GM18517 (cell line): ENCODE results near the gene CCL26.

Experiments
- ATAC-seq: cut with Tn5 transposase; IDR thresholded peaks from one replicate; pipeline ENCODE4 v1.9.1; 2021; ENCODE audit warnings: mild to moderate bottlenecking, moderate library complexity; ENCODE audit not compliant: unreplicated experiment

The CCL26 gene, protein sequence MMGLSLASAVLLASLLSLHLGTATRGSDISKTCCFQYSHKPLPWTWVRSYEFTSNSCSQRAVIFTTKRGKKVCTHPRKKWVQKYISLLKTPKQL

DNA sequence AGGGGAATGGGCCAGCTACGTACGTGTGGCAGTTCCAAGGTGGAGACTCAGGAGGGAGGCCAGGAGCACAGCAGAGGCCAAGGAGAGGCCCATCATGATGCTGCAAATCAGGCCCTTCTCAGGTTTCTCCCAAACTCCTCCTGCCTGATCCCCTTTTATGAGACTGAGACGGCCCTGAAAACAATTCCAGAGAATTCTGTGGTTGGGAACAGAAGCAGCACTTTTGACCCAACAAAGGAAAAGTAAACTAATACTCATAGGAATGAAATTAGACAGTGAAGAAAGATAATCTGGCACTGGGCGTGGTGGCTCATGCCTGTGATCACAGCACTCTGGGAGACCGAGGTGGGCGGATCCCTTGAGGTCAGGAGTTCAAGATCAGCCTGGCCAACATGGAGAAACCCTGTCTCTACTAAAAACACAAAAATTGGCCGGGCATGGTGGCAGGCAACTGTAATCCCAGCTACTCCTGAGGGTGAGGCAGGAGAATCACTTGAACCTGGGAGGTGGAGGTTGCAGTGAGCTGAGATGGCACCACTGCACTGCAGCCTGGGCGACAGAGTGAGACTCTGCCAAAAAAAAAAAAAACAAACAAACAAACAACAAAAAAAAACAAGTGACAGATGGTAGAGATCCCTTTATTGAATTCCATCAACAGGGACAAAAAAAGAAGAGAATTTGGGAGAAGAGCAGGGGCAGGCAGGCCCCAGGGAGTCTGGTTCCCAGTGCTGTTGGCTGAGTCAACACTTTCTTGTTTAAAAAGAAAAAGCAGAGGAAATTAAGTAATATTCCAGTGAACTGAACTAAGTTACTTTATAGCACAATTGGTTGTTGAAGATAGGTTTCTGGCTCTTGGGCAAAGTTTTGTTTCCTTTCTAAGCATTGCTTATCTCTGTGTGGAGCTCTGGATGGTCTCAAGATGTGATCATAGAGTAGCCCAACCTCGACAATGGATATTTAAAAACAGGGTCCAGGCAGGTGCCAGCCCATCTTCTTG lies at the start of gene CCL26:
Gene CCL26, minus strand, starts transcription at position 131 of the 997 bp plus-strand sequence. Its CDS starts 35 bp downstream, at position 96.
- no peak for ATAC-seq

DNA sequence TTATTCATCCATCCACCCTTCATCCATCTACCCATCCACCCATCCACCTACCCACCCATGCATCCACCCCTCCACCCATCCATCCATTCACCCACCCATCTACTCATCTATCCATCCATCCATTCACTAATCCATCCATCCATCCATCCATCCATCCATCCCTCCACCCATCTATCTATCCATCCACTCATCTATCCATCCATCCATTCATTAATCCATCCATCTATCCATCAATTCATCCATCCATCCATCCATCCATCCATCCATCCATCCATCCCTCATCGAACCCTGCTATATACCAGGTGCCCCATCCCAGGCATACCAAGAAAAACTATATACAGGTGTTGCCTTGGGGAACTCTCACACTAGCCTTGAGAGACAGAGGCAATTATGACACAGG lies 48.7 kb upstream of the CCL26 start:
- ATAC-seq = no peak

DNA sequence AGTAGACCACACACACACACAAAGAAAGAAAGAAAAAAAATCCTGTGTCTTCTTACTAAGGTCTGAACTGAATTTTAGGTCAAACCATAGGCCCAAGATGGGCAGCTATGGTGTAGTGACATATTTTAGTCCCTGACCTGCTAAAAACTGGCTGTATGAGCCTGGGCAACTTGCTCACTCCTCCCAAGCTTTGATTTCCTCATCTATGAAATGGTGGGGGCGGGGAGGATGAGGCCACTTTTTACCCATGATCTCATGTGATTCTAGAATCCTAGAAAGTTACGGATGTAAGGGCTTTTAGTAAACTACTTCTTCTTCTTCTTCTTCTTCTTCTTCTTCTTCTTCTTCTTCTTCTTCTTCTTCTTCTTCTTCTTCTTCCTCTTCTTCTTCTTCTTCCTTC lies 47.7 kb upstream of the CCL26 start:
- ATAC-seq = no peak

DNA sequence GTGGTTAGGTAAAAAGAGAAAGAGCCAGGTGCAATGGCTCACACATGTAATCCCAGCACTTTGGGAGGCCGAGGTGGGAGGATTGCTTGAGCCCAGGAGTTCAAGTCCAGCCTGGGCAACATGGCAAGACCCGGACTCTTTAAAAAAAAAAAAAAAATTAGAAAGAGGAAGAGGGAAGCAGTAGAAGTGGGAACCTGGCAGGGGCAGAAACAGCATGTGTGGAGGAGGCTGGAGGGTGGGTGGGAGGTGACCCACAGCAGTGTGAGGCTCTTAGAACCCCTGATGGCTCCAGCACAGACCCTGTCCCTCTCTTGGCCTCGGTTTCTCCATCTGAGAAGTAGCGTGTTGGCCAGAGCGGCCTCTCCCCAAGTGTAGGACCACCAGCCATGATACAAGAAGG lies 46.5 kb upstream of the CCL26 start:
- no peak for ATAC-seq

DNA sequence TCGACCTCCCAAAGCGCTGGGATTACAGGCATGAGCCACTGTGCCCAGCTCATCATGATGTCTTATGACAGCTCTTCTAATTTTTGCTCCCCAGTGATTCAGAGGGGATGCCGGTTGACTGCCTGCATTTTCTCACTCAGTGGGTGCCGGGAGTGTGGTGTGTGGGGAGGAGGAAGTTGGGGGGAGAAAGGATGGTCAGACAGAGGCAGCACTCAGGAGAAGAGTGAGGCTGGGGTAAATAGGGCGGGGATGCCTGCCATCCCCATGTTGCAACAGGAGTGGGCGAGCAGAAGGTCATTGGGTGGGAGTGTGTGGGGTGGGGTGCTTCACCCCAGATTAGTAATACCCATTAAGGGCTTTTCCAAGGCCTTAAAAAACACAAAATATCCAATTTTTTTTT lies 45.1 kb upstream of the CCL26 start:
- no peak for ATAC-seq

DNA sequence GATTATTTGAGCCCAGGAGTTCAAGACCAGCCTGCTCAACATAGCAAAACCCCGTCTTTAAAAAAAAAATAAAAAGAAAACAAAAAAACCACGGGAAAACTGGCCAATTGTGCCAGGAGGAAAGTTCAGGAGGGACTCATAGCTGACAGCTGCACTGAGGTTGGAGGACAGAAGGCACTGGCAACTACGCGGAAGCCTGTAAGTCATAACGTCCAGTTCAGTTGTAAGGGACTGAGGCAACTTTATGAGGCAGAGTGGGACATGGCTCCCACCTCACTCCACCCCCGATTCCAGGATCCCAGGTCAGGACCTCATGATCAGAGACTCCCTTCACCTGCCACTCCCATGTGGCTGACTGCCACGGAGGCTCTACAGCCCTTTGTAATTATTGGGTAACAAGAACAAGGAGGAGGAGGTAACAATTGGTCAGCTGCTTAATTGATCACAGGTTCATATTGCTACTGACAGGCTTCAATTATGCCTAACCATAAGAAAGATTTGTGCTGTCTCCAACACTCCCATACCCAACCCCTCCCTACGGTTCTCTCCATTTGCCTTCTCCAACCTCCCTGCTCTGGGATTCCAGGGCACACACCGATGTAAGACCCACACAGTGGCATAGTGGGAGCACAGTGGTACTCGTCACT lies 43.5 kb upstream of the CCL26 start:
- ATAC-seq = no peak

DNA sequence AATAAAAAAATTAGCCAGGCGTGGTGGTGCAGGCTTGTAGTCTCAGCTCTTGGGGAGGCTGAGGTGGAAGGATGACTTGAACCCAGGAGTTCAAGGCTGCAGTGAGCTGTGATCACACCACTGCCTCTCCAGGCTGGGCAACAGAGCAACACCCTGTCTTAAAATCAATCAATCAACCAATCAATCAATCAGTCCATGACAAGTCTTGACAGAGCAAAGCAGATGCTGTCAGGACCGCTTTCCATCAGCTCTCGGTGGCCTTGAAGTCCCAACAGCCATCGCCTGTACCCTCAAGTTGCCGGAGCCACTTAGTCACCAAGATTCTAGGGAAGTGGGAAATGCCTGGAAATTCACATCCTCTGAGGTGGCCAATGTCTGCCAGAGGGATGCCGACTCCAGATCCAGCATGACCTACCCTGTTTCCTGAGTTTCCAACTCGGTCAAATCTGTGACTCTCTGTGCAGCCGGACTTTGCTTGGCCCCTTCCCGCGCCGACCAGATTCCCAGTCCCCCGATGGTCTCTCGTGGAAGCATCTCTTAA lies 42.5 kb upstream of the CCL26 start:
- no peak for ATAC-seq

DNA sequence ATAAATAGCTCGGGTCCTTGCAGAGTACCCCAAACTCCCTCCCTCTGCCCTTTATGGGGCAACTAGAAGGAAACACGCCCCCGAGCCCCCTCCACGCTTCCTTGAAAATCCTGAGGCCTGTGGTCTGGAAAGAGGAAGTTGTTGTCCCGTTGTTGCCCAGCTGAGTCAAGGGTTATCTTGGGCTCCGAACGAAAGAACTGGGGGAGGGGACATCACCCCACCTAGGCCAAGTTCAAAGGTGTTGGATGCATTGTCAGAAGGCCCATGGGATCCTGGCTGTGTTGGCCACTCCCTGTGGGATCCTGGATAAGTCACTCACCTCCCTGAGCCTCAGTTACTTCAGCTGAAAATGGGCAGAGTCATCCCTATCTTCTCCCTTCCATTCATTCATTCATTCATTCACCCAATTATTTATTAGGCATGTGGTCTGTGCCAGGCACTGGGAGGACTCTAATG lies 41.8 kb upstream of the CCL26 start, which contains the start of gene CCL24:
Gene CCL24, minus strand, starts transcription at position 26 of the 456 bp plus-strand sequence. CDS start 91 bp downstream, outside the sequence.
- no peak for ATAC-seq

DNA sequence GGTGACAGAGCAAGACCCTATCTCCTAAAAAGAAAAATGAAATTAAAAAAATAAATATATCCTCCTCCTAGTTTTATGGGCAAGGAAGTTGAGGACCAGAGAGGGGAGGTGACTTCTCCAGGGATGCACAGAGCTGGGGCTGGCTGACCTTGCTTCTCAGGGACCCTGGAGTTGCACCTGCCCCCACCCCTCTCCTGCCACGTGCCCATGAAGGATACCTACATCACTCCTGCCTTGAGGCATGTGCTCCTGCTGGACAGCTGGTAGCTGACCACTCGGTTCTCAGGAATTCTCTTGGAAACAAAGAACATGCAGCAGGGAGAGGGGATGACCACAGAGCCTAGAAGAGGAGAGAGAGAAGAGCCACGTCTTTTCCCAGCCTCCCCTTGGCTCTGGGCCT lies 41.1 kb upstream of the CCL26 start:
- no peak for ATAC-seq

DNA sequence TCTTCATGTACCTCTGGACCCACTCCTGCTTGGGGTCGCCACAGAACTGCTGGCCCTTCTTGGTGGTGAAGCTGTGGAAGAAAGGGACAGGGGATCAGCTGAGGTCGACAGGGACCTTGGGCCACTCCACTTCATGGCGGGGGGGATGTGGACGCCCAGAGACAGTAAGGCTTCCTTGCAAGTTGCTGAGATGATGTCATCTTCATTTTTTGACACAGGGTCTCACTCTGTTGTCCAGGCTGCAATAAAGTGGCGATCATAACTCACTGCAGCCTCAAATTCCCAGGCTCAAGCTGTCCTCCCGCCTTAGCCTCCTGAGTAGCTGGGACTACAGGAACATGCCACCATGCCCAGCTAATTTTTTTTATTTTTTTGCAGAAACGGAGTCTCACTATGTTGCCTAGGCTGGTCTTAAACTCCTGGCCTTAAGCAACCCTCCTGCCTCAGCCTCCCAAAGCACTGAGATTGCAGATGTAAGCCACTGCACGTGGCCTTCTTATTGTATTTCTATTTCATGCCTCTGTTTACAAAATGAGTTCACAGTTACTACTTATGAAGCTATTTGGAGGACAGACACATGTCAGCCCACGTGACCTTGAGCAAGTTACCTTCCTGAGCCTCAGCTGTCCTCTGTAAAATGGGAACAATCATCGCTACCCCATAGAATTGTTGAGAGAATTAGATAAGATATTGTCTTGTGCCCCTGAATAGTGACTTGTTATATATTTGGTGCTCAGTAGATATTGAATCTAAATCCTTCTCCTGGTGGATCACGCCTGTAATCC lies 40.1 kb upstream of the CCL26 start:
- ATAC-seq = no peak

DNA sequence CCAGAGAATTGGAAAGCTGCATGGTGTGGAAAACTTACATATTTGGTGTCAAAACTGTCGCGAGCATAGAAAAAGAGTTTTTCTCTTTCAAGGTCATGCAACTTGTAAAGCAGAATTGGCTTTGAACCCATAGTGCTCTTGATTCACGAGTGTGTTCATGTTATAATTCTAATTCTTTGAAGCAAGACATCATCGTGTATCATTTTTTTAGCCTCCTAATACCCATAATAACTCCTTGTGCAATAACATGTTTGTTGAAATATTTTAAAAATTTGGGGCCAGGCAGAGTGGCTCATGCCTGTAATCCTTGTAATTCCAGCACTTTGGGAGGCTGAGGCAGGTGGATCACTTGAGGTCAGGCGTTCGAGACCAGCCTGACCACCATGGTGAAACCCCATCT lies 37.4 kb upstream of the CCL26 start:
- no peak for ATAC-seq

DNA sequence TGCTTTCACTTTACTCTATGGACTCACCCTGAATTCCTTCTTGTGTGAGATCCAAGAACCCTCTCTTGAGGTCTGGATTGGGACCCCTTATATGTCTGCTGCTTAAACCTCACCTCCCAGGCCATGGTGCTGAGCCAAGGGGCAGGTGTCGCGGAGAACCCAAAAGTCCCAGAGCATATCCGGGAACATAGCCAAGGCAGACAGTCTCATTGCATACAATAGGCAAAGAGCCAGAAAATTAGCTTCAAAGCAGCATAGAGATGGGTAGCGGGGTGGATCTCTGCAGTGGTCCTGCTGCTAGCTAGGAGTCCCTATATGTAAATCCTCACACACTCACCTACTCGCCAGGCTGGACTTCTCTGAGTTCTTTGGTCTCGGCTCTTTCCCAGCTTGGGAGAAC lies 36.1 kb upstream of the CCL26 start:
- no peak for ATAC-seq

DNA sequence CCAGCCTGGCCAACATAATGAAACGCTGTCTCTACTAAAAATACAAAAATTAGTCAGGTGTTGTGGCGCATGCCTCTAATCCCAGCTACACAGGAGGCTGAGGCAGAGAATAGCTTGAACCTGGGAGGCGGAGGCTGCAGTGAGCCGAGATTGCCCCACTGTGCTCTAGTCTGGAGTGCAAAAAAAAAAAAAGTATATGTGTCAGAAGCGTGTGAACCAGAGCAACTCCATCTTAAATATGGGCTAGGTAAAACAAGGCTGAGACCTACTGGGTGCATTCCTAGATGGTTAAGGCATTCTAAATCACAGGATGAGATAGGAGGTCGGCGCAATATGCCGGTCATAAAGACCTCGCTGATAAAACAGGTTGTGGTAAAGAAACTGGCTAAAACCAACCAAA lies 35.4 kb upstream of the CCL26 start:
- no peak for ATAC-seq

DNA sequence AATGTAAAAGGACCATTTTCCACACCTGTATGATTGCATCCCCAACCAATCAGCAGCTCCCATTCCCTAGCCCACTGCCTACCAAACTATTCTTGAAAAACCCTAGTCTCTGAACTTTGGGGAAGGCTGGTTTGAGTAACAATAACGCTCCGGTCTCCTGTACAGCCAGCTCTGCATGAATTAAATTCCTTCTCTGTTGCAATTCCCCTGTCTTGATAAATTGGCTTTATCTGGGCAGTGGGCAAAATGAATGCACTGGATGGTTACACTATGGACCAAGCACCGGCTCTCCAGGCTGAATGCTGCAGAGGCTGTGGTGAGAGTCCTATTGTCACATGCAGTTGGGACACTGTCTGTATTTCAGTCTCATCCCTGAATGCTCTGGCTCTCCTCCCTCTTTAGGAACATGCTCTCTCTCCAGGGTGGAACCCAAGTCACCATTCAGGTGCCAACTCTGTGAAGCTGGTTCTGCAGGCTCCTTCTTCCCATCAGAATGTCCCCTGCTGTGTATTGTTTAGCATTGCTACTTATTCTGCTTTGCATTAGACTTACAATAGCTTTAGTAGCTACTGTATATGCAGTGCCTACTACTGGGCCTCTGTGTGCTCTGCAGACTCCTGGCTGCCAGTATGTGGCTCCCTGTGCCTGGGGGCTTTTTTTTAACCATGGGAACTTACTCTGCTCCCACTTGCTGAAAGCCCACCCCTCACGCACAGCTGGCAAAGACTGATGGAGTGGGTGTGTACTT lies 34.7 kb upstream of the CCL26 start:
- no peak for ATAC-seq

DNA sequence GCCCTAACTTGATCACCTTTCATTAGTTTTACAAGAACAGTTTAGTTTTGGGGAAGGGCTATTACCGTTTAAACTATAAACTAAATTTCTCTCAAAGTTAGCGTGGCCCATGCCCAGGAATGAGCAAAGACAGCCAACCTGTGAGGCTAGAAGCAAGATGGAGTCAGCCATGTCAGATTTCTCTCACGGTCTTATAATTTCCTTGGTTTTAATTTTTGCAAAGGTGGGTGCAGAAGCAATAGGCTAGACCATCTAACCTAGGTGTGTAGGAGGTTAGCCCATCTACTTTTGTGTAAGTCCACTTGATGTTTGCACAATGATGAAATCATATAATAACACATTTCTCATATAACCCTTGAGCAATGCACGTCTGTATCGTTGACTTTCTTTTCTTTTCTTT lies 32.7 kb upstream of the CCL26 start:
- ATAC-seq = no peak

DNA sequence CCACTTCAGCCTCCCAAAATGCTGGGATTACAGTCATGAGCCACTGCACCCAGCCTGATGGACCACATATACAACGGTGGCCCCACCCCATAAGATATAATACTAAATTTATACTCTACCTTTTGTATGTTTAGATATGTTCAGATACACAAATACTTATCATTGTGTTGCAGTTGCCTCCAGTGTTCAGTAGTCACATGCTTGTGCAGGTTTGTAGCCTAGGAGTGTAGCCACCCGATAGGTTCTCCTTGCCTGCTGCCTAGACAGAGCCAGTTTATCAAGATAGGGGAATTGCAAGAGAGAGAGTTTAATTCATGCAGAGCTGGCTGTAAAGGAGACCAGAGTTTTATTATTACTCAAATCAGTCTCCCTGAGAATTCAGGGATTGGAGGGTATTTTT lies 32.0 kb upstream of the CCL26 start:
- ATAC-seq = no peak

DNA sequence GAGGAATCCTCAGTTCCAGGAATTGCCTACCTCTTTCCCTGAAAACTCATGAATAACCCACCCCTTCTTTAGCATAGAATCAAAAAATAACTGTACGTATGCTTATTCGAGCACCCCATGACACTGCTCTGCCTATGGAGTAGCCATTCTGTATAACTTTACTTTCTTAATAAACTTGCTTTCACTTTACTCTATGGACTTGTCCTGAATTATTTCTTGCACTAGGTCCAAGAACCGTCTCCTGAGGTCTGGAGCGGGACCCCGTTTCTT lies 30.5 kb upstream of the CCL26 start:
- no peak for ATAC-seq

DNA sequence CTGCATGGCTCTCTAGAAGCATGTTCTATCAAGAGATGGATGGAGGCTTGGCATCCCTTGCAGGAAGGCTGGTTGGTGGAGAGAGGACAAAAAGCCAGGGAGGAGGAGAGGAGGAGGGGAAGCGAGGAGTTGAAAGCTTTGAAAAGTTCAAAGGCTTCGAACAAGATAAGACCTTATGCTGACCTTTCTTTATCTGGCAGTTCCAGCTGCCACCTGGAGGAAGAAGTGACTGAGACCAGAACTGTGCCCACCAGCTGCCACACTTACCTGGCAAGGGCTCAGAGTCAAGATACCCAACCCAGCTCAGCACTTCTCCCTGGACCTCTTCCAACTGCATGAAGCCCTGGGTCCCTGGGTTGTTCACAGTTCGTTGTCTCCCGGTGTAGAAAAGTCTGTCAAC lies 26.8 kb upstream of the CCL26 start:
- ATAC-seq = no peak

DNA sequence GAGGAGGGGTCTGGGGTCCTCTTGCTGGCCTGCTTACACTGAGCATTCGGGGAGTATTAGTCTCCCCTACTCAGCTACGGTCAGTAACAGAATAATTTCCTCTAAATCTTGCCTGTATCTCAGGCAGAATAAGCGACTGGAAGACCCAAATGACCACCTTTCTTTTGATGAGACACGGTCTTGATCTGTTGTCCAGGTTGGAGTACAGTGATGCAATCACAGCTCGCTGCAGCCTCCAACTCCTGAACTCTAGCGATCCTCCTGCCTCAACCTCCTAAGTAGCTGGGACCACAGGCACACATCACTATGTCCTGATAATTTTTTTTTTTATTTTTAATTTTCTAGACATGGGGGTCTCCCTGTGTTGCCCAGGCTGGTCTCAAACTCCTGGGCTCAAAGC lies 24.4 kb upstream of the CCL26 start:
- no peak for ATAC-seq

DNA sequence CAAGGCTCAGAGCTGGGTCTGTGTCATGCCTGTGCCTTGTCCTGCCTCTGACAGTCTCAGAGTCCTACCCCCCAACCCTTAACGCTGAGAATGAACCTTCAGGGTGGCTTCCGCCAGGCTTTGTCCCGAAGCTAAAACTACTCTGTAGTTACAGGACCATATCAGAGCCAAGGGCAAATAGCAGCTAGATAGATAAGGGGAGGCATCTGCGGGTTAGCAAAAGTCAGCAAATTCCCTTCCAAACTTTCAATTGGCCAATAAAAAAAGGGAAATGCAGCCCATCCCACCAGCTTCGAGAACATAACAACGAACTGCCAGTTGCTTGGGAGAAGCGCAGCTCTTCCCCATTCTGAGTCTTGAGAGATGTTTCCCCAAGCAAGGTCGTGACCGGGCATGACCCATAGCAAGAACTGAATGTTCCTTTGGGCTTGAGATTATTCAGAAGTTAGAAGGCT lies 23.8 kb upstream of the CCL26 start:
- ATAC-seq = no peak
